ENCODE measurements around the gene CNDP2.
"Not testable (repeated sequence)": the region's sequence is repeated elsewhere in the genome, so short reads cannot be mapped to it uniquely, and the experiment has no call there.

Gene CNDP2

GRCh38 chr18:74551452-74551851 lies 55.3 kb downstream of the CNDP2 start:
- Histone ChIP-seq H3K27ac (ENCODE audit: low read depth, low read length) (no peak overlapping the region), H3K4me3 (ENCODE audit: low read depth, low read length) (no peak overlapping the region), H3K79me2 (ENCODE audit: control insufficient read depth, insufficient read depth, low read length, unreplicated experiment) (no peaks in the 10 kb centered on the region), H3K36me3 (ENCODE audit: insufficient read depth, low read length) (no peaks in the 10 kb centered on the region), H3K4me1 (ENCODE audit: control insufficient read depth, insufficient read depth, low read length, unreplicated experiment) (peaks cover 12% of the 10 kb centered on the region), H3K27me3 (ENCODE audit: insufficient read depth, low read length) (peaks cover 42% of the 10 kb centered on the region), H2AFZ (ENCODE audit: low read length, unreplicated experiment) (no peak overlapping the region)

GRCh38 chr18:74551936-74552555 lies 55.9 kb downstream of the CNDP2 start:
- no peak overlapping the region for H3K27ac ChIP-seq (ENCODE audit: low read depth, low read length)
- no peaks in the 10 kb centered on the region for H3K79me2 ChIP-seq (ENCODE audit: control insufficient read depth, insufficient read depth, low read length, unreplicated experiment)
- no peaks in the 10 kb centered on the region for H3K36me3 ChIP-seq (ENCODE audit: insufficient read depth, low read length)
- no peak overlapping the region for H2AFZ ChIP-seq (ENCODE audit: low read length, unreplicated experiment)
- peaks cover 6% of the 10 kb centered on the region for H3K4me1 ChIP-seq (ENCODE audit: control insufficient read depth, insufficient read depth, low read length, unreplicated experiment)
- peaks cover 48% of the 10 kb centered on the region for H3K27me3 ChIP-seq (ENCODE audit: insufficient read depth, low read length)
- no peak overlapping the region for H3K4me3 ChIP-seq (ENCODE audit: low read depth, low read length)

GRCh38 chr18:74556126-74556525 lies 60.0 kb downstream of the CNDP2 start:
- peaks cover 68% of the 10 kb centered on the region for H3K27me3 ChIP-seq (ENCODE audit: insufficient read depth, low read length)
- H3K79me2 ChIP-seq (ENCODE audit: control insufficient read depth, insufficient read depth, low read length, unreplicated experiment) = no peaks in the 10 kb centered on the region
- H3K4me1 ChIP-seq (ENCODE audit: control insufficient read depth, insufficient read depth, low read length, unreplicated experiment) = no peaks in the 10 kb centered on the region
- H2AFZ ChIP-seq (ENCODE audit: low read length, unreplicated experiment) = no peak overlapping the region
- H3K4me3 ChIP-seq (ENCODE audit: low read depth, low read length) = no peak overlapping the region
- H3K36me3 ChIP-seq (ENCODE audit: insufficient read depth, low read length) = no peaks in the 10 kb centered on the region
- H3K27ac ChIP-seq (ENCODE audit: low read depth, low read length) = no peak overlapping the region

- Histone ChIP-seq H3K27ac (ENCODE audit: low read depth, low read length) (no peak overlapping the region), H3K36me3 (ENCODE audit: insufficient read depth, low read length) (no peaks in the 10 kb centered on the region), H2AFZ (ENCODE audit: low read length, unreplicated experiment) (no peak overlapping the region), H3K4me3 (ENCODE audit: low read depth, low read length) (no peak overlapping the region), H3K4me1 (ENCODE audit: control insufficient read depth, insufficient read depth, low read length, unreplicated experiment) (no peaks in the 10 kb centered on the region), H3K27me3 (ENCODE audit: insufficient read depth, low read length) (peaks cover 66% of the 10 kb centered on the region), H3K79me2 (ENCODE audit: control insufficient read depth, insufficient read depth, low read length, unreplicated experiment) (no peaks in the 10 kb centered on the region)
Observed at GRCh38 chr18:74558096-74558495, 61.9 kb downstream of the CNDP2 start.

- Histone ChIP-seq H3K4me1 (ENCODE audit: control insufficient read depth, insufficient read depth, low read length, unreplicated experiment) (no peaks in the 10 kb centered on the region), H3K36me3 (ENCODE audit: insufficient read depth, low read length) (no peaks in the 10 kb centered on the region), H3K27me3 (ENCODE audit: insufficient read depth, low read length) (peaks cover 43% of the 10 kb centered on the region), H3K27ac (ENCODE audit: low read depth, low read length) (no peak overlapping the region), H3K79me2 (ENCODE audit: control insufficient read depth, insufficient read depth, low read length, unreplicated experiment) (no peaks in the 10 kb centered on the region), H2AFZ (ENCODE audit: low read length, unreplicated experiment) (no peak overlapping the region), H3K4me3 (ENCODE audit: low read depth, low read length) (no peak overlapping the region)
Observed at GRCh38 chr18:74562131-74562730, 66.1 kb downstream of the CNDP2 start.

- H2AFZ ChIP-seq (ENCODE audit: low read length, unreplicated experiment) = no peak overlapping the region
- H3K36me3 ChIP-seq (ENCODE audit: insufficient read depth, low read length) = no peaks in the 10 kb centered on the region
- H3K4me3 ChIP-seq (ENCODE audit: low read depth, low read length) = no peak overlapping the region
- no peak overlapping the region for H3K27ac ChIP-seq (ENCODE audit: low read depth, low read length)
- H3K27me3 ChIP-seq (ENCODE audit: insufficient read depth, low read length) = peaks cover 42% of the 10 kb centered on the region
- no peaks in the 10 kb centered on the region for H3K4me1 ChIP-seq (ENCODE audit: control insufficient read depth, insufficient read depth, low read length, unreplicated experiment)
- no peaks in the 10 kb centered on the region for H3K79me2 ChIP-seq (ENCODE audit: control insufficient read depth, insufficient read depth, low read length, unreplicated experiment)
Observed at GRCh38 chr18:74562775-74563174, 66.6 kb downstream of the CNDP2 start.

- Histone ChIP-seq H3K27me3 (ENCODE audit: insufficient read depth, low read length) (peaks cover 47% of the 10 kb centered on the region), H3K4me1 (ENCODE audit: control insufficient read depth, insufficient read depth, low read length, unreplicated experiment) (no peaks in the 10 kb centered on the region), H2AFZ (ENCODE audit: low read length, unreplicated experiment) (no peak overlapping the region), H3K79me2 (ENCODE audit: control insufficient read depth, insufficient read depth, low read length, unreplicated experiment) (no peaks in the 10 kb centered on the region), H3K4me3 (ENCODE audit: low read depth, low read length) (no peak overlapping the region), H3K36me3 (ENCODE audit: insufficient read depth, low read length) (no peaks in the 10 kb centered on the region), H3K27ac (ENCODE audit: low read depth, low read length) (no peak overlapping the region)
Observed at GRCh38 chr18:74563999-74564398, 67.8 kb downstream of the CNDP2 start.

GRCh38 chr18:74565164-74565563 lies 69.0 kb downstream of the CNDP2 start:
- peaks cover 47% of the 10 kb centered on the region for H3K27me3 ChIP-seq (ENCODE audit: insufficient read depth, low read length)
- H3K27ac ChIP-seq (ENCODE audit: low read depth, low read length); H3K4me3 ChIP-seq (ENCODE audit: low read depth, low read length); H3K36me3 ChIP-seq (ENCODE audit: insufficient read depth, low read length); H3K79me2 ChIP-seq (ENCODE audit: control insufficient read depth, insufficient read depth, low read length, unreplicated experiment); H3K4me1 ChIP-seq (ENCODE audit: control insufficient read depth, insufficient read depth, low read length, unreplicated experiment); H2AFZ ChIP-seq (ENCODE audit: low read length, unreplicated experiment): not testable (repeated sequence)

GRCh38 chr18:74565993-74566392 lies 69.8 kb downstream of the CNDP2 start:
- not testable (repeated sequence) for H3K4me1 ChIP-seq (ENCODE audit: control insufficient read depth, insufficient read depth, low read length, unreplicated experiment); H3K36me3 ChIP-seq (ENCODE audit: insufficient read depth, low read length); H3K4me3 ChIP-seq (ENCODE audit: low read depth, low read length); H3K79me2 ChIP-seq (ENCODE audit: control insufficient read depth, insufficient read depth, low read length, unreplicated experiment); H2AFZ ChIP-seq (ENCODE audit: low read length, unreplicated experiment); H3K27ac ChIP-seq (ENCODE audit: low read depth, low read length)
- peaks cover 49% of the 10 kb centered on the region for H3K27me3 ChIP-seq (ENCODE audit: insufficient read depth, low read length)

GRCh38 chr18:74567822-74568221 lies 71.7 kb downstream of the CNDP2 start:
- Histone ChIP-seq H3K4me3 (ENCODE audit: low read depth, low read length) (no peak overlapping the region), H3K79me2 (ENCODE audit: control insufficient read depth, insufficient read depth, low read length, unreplicated experiment) (no peaks in the 10 kb centered on the region), H3K36me3 (ENCODE audit: insufficient read depth, low read length) (no peaks in the 10 kb centered on the region)

GRCh38 chr18:74569401-74569800 lies 73.2 kb downstream of the CNDP2 start:
- H3K4me3 ChIP-seq (ENCODE audit: low read depth, low read length) = no peak overlapping the region
- peaks cover 56% of the 10 kb centered on the region for H3K27me3 ChIP-seq (ENCODE audit: insufficient read depth, low read length)
- H2AFZ ChIP-seq (ENCODE audit: low read length, unreplicated experiment) = no peak overlapping the region
- H3K27ac ChIP-seq (ENCODE audit: low read depth, low read length) = no peak overlapping the region
- H3K36me3 ChIP-seq (ENCODE audit: insufficient read depth, low read length) = no peaks in the 10 kb centered on the region
- no peaks in the 10 kb centered on the region for H3K79me2 ChIP-seq (ENCODE audit: control insufficient read depth, insufficient read depth, low read length, unreplicated experiment)
- H3K4me1 ChIP-seq (ENCODE audit: control insufficient read depth, insufficient read depth, low read length, unreplicated experiment) = no peaks in the 10 kb centered on the region

More at GRCh38 chr18:74567822-74568221, 71.7 kb downstream of the CNDP2 start:
- Histone ChIP-seq H3K27ac (ENCODE audit: low read depth, low read length) (no peak overlapping the region), H2AFZ (ENCODE audit: low read length, unreplicated experiment) (no peak overlapping the region), H3K27me3 (ENCODE audit: insufficient read depth, low read length) (peaks cover 54% of the 10 kb centered on the region), H3K4me1 (ENCODE audit: control insufficient read depth, insufficient read depth, low read length, unreplicated experiment) (no peaks in the 10 kb centered on the region)

Measured in ACC112 (cell line).